Diencephalon (tissue), 1 donor: Measurements from ENCODE around the gene GRIN1. TPM values are rescaled to one million over a fixed set of nuclear protein-coding genes. Genes with fewer than 3 reads are reported as not detected.

Experiments used
- small RNA-seq: library from RNA; depleted of rRNA; stranded (forward); fragments of <200 nt; gene quantifications from one replicate; pipeline ENCODE3, GENCODE V24; 2014
- total RNA-seq: library from RNA; depleted of rRNA; stranded (reverse); fragments of >200 nt; gene quantifications from one replicate; pipeline ENCODE4 v1.2.3, GENCODE V29; 2014

The GRIN1 gene
- total RNA-seq = 69.0 TPM

GRCh38 chr9:137138722-137139467 is at the start of gene GRIN1:
Gene GRIN1 (plus strand): TSS chr9:137139154. CDS start chr9:137139487, 333 bp downstream.

GRCh38 chr9:137114613-137115393 is 24.2 kb upstream of the GRIN1 start, which contains the start of gene DPP7:
Gene DPP7 (minus strand): TSS chr9:137114733. CDS start chr9:137114713, 20 bp downstream.

GRCh38 chr9:137169896-137170358 is 31.0 kb downstream of the GRIN1 start, which contains the start of gene LRRC26:
Gene LRRC26 (minus strand): TSS chr9:137170051. CDS start chr9:137169943, 108 bp downstream.

GRCh38 chr9:137188490-137189296 is 49.7 kb downstream of the GRIN1 start, which contains the start of the genes ANAPC2 and SSNA1:
Gene ANAPC2 (minus strand): TSS chr9:137188560. CDS start chr9:137188532, 28 bp downstream.
Gene SSNA1 (plus strand): TSS chr9:137188676. CDS start chr9:137188727, 51 bp downstream.

GRCh38 chr9:137200311-137201204 is 61.6 kb downstream of the GRIN1 start, which contains the start of gene TPRN:
Gene TPRN (minus strand): TSS chr9:137200741. CDS start chr9:137200711, 30 bp downstream.

GRCh38 chr9:137205126-137206069 is 66.4 kb downstream of the GRIN1 start, which contains the start of the genes NDOR1 and TMEM203:
Gene NDOR1 (plus strand): TSS chr9:137205700. CDS start chr9:137205778, 78 bp downstream.
Gene TMEM203 (minus strand): TSS chr9:137205648. CDS start chr9:137205414, 234 bp downstream.

Small RNAs within 50 kb of the gene (small RNA-seq; reads per million reads assigned to genes)
- gene MIR3621 = not detected
- gene RF00153 = 0.08 reads per million

Other genes with a start within 250 kb of the GRIN1 start
- gene FBXW5, start 194.4 kb upstream of the GRIN1 start, total RNA-seq = 63.9 TPM
- not detected for gene C8G, start 193.9 kb upstream of the GRIN1 start, total RNA-seq
- gene LCN12, start 186.9 kb upstream of the GRIN1 start, total RNA-seq = 0.46 TPM
- gene PTGDS, start 161.7 kb upstream of the GRIN1 start, total RNA-seq = 93.2 TPM
- gene LCNL1, start 156.2 kb upstream of the GRIN1 start, total RNA-seq = 1.2 TPM
- 14.1 TPM for gene PAXX, start 146.7 kb upstream of the GRIN1 start, total RNA-seq
- not detected for gene CLIC3, start 142.6 kb upstream of the GRIN1 start, total RNA-seq
- 36.4 TPM for gene ABCA2, start 110.9 kb upstream of the GRIN1 start, total RNA-seq
- gene FUT7, start 107.1 kb upstream of the GRIN1 start, total RNA-seq = not detected
- gene NPDC1, start 93.0 kb upstream of the GRIN1 start, total RNA-seq = 23.1 TPM
- 3.2 TPM for gene ENTPD2, start 85.1 kb upstream of the GRIN1 start, total RNA-seq
- 4.2 TPM for gene SAPCD2, start 68.6 kb upstream of the GRIN1 start, total RNA-seq
- 0.69 TPM for gene UAP1L1, start 61.6 kb upstream of the GRIN1 start, total RNA-seq
- gene MAN1B1, start 52.2 kb upstream of the GRIN1 start, total RNA-seq = 44.8 TPM
- 38.8 TPM for gene DPP7, start 24.4 kb upstream of the GRIN1 start, total RNA-seq
- gene LRRC26, start 30.9 kb downstream of the GRIN1 start, total RNA-seq = not detected
- not detected for gene TMEM210, start 32.9 kb downstream of the GRIN1 start, total RNA-seq
- 24.0 TPM for gene ANAPC2, start 49.4 kb downstream of the GRIN1 start, total RNA-seq
- gene SSNA1, start 49.5 kb downstream of the GRIN1 start, total RNA-seq = 27.5 TPM
- 7.8 TPM for gene TPRN, start 61.6 kb downstream of the GRIN1 start, total RNA-seq
- gene TMEM203, start 66.5 kb downstream of the GRIN1 start, total RNA-seq = 38.8 TPM
- gene NDOR1, start 66.5 kb downstream of the GRIN1 start, total RNA-seq = 3.9 TPM
- 1.8 TPM for gene RNF208, start 83.1 kb downstream of the GRIN1 start, total RNA-seq
- gene CYSRT1, start 86.0 kb downstream of the GRIN1 start, total RNA-seq = 0.92 TPM
- not detected for gene RNF224, start 88.3 kb downstream of the GRIN1 start, total RNA-seq
- gene SLC34A3, start 91.7 kb downstream of the GRIN1 start, total RNA-seq = not detected
- gene TUBB4B, start 102.1 kb downstream of the GRIN1 start, total RNA-seq = 213 TPM
- not detected for gene STPG3, start 112.1 kb downstream of the GRIN1 start, total RNA-seq
- gene NELFB, start 116.2 kb downstream of the GRIN1 start, total RNA-seq = 38.8 TPM
- gene TOR4A, start 138.6 kb downstream of the GRIN1 start, total RNA-seq = 0.92 TPM
- gene NRARP, start 163.1 kb downstream of the GRIN1 start, total RNA-seq = 5.8 TPM